ENCODE results near the gene NR1D2. TPM values are rescaled to one million over a fixed set of nuclear protein-coding genes. Genes with fewer than 3 reads are reported as not detected.
"Not testable (repeated sequence)": the region's sequence is repeated elsewhere in the genome, so short reads cannot be mapped to it uniquely, and the experiment has no call there.

The NR1D2 gene
- total RNA-seq, 1 donor, result 70.6 TPM

GRCh38 chr3:23911397-23911796, 33.7 kb upstream of the NR1D2 start:
- Histone ChIP-seq H3K36me3 (ENCODE audit: insufficient read depth, low read length) (peaks cover 8% of the 10 kb centered on the region), H3K27ac (ENCODE audit: low read depth, low read length) (no peak overlapping the region), H3K4me2 (ENCODE audit: insufficient read depth, low read length) (no peak overlapping the region), H3K4me3 (ENCODE audit: insufficient read depth, low read length) (no peak overlapping the region), H4K20me1 (ENCODE audit: insufficient read depth, low read length) (no peaks in the 10 kb centered on the region), H2AFZ (ENCODE audit: low read length) (no peak overlapping the region), H3K4me1 (ENCODE audit: insufficient read depth, low read length) (peaks cover 7% of the 10 kb centered on the region), H3K79me2 (ENCODE audit: insufficient read depth, low read length) (peaks cover 22% of the 10 kb centered on the region), H3K27me3 (ENCODE audit: insufficient read depth, low read length) (no peaks in the 10 kb centered on the region), H3K9me3 (ENCODE audit: low read depth, low read length) (no peaks in the 10 kb centered on the region)
- no peak for DNase-seq (ENCODE audit: insufficient read length, low spot score, missing footprints)
- no peak for TF ChIP-seq CTCF (IDR thresholded peaks at IDR 0.05; ENCODE audit: extremely low read depth, low read depth, low read length)

GRCh38 chr3:23912335-23912734, 32.8 kb upstream of the NR1D2 start:
- H3K36me3 ChIP-seq (ENCODE audit: insufficient read depth, low read length); H3K4me2 ChIP-seq (ENCODE audit: insufficient read depth, low read length); H3K4me1 ChIP-seq (ENCODE audit: insufficient read depth, low read length); DNase-seq (ENCODE audit: insufficient read length, low spot score, missing footprints); H3K27ac ChIP-seq (ENCODE audit: low read depth, low read length); H2AFZ ChIP-seq (ENCODE audit: low read length); H3K27me3 ChIP-seq (ENCODE audit: insufficient read depth, low read length); H4K20me1 ChIP-seq (ENCODE audit: insufficient read depth, low read length); H3K9me3 ChIP-seq (ENCODE audit: low read depth, low read length); H3K4me3 ChIP-seq (ENCODE audit: insufficient read depth, low read length): not testable (repeated sequence)
- peaks cover 28% of the 10 kb centered on the region for H3K79me2 ChIP-seq (ENCODE audit: insufficient read depth, low read length)

- TF ChIP-seq CTCF (IDR thresholded peaks at IDR 0.05; ENCODE audit: extremely low read depth, low read depth, low read length), result no peak
- H3K9me3 ChIP-seq (ENCODE audit: low read depth, low read length), result no peaks in the 10 kb centered on the region
- H3K27me3 ChIP-seq (ENCODE audit: insufficient read depth, low read length), result no peaks in the 10 kb centered on the region
- no peak overlapping the region for H3K4me2 ChIP-seq (ENCODE audit: insufficient read depth, low read length)
- DNase-seq (ENCODE audit: insufficient read length, low spot score, missing footprints), result no peak
- no peak overlapping the region for H3K27ac ChIP-seq (ENCODE audit: low read depth, low read length)
- H4K20me1 ChIP-seq (ENCODE audit: insufficient read depth, low read length), result peaks cover 12% of the 10 kb centered on the region
- peaks cover 14% of the 10 kb centered on the region for H3K36me3 ChIP-seq (ENCODE audit: insufficient read depth, low read length)
- no peak overlapping the region for H3K4me3 ChIP-seq (ENCODE audit: insufficient read depth, low read length)
- no peak overlapping the region for H2AFZ ChIP-seq (ENCODE audit: low read length)
- H3K4me1 ChIP-seq (ENCODE audit: insufficient read depth, low read length), result peaks cover 8% of the 10 kb centered on the region
- peaks cover 36% of the 10 kb centered on the region for H3K79me2 ChIP-seq (ENCODE audit: insufficient read depth, low read length)
Observed at GRCh38 chr3:23913182-23913581, 31.9 kb upstream of the NR1D2 start.

GRCh38 chr3:23913873-23914743, 31.0 kb upstream of the NR1D2 start:
- Histone ChIP-seq H3K4me1 (ENCODE audit: insufficient read depth, low read length) (peaks cover 17% of the 10 kb centered on the region), H4K20me1 (ENCODE audit: insufficient read depth, low read length) (peaks cover 21% of the 10 kb centered on the region), H3K9me3 (ENCODE audit: low read depth, low read length) (no peaks in the 10 kb centered on the region), H2AFZ (ENCODE audit: low read length) (no peak overlapping the region), H3K4me2 (ENCODE audit: insufficient read depth, low read length) (no peak overlapping the region), H3K36me3 (ENCODE audit: insufficient read depth, low read length) (peaks cover 19% of the 10 kb centered on the region), H3K4me3 (ENCODE audit: insufficient read depth, low read length) (no peak overlapping the region), H3K27me3 (ENCODE audit: insufficient read depth, low read length) (no peaks in the 10 kb centered on the region), H3K27ac (ENCODE audit: low read depth, low read length) (no peak overlapping the region), H3K79me2 (ENCODE audit: insufficient read depth, low read length) (peaks cover 44% of the 10 kb centered on the region)
- peak; percentile 50 for DNase-seq (ENCODE audit: insufficient read length, low spot score, missing footprints)
- TF ChIP-seq CTCF (IDR thresholded peaks at IDR 0.05; ENCODE audit: extremely low read depth, low read depth, low read length), result no peak
